ENCODE measurements around the gene PHRF1.
A peak's percentile ranks its signal among the peaks of the same experiment; 100 is the strongest.

GRCh38 chr11:567011-567628, 9.2 kb upstream of the PHRF1 start:
- TF ChIP-seq CTCF (IDR thresholded peaks at IDR 0.05) (no peak), POLR2A (IDR thresholded peaks at IDR 0.05) (peak in 1 of 4 donors; percentile 34)

All from upper lobe of left lung (tissue), 4 donors.